GF-D8 (cell line): Measurements from ENCODE around the gene BMPR2.
A peak's percentile ranks its signal among the peaks of the same experiment; 100 is the strongest.
"Not testable (repeated sequence)": the region's sequence is repeated elsewhere in the genome, so short reads cannot be mapped to it uniquely, and the experiment has no call there.

Source experiments
- DNase-seq: peaks from one replicate; lab custom pipeline; 2025; lab: John Stamatoyannopoulos, UW

BMPR2 gene

DNA sequence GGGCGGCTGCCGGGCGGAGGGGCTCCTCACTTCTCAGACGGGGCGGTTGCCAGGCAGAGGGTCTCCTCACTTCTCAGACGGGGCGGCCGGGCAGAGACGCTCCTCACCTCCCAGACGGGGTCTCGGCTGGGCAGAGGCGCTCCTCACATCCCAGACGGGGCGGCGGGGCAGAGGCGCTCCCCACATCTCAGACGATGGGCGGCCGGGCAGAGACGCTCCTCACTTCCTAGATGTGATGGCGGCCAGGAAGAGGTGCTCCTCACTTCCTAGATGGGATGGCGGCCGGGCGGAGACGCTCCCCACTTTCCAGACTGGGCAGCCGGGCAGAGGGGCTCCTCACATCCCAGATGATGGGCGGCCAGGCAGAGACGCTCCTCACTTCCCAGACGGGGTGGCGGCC lies 159.2 kb downstream of the BMPR2 start:
- DNase-seq, result not testable (repeated sequence)

DNA sequence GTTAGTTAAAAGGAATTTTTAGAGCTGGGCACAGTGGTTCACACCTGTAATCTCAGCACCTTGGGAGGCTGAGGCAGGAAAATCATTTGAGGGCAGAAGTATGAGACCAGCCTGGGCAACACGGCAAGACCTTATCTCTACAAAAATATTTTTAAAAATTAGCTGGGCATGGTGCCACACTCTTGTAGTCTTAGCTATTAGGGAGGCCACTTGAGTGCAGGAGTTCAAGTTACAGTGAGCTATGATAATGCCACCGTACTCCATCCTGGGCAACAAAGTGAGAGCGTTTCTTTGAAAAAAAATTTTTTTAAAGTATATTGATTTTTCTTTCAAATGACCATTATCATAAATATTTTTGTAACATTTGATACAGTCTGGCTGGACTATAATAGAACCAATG lies 165.0 kb downstream of the BMPR2 start:
- DNase-seq, result no peak

DNA sequence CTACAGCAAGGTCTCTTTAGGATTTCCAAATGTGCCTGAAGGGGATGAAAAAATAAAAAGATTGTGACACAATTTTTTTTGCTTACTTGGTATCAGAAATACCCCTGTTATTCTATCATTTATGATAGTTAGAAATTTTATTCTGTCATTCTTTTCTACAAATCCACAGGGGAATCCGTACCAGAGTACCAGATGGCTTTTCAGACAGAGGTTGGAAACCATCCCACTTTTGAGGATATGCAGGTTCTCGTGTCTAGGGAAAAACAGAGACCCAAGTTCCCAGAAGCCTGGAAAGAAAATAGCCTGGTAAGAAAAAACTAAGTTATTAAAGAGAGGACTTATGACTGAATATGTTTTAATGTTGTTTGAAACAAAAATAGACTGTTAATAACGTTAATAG lies 166.0 kb downstream of the BMPR2 start:
- no peak for DNase-seq

DNA sequence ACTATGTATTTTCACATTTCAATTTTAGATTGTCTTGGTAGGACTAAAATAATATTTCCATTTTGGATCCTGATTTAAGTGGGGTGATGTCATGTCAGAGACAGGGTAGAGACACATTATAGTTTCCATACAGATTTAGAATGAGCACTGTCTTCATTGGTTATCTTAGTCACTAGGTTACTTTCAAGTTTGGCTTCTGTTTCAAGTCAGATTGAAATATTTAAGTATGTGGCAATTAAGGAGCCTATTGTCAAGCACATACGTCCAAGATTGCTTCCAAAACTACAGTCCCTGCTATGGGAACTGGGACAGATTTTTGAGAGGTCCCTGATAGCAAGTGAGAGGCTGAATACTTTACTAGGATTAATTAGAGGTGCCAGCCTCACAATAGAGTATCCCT lies 169.4 kb downstream of the BMPR2 start:
- DNase-seq, result no peak

DNA sequence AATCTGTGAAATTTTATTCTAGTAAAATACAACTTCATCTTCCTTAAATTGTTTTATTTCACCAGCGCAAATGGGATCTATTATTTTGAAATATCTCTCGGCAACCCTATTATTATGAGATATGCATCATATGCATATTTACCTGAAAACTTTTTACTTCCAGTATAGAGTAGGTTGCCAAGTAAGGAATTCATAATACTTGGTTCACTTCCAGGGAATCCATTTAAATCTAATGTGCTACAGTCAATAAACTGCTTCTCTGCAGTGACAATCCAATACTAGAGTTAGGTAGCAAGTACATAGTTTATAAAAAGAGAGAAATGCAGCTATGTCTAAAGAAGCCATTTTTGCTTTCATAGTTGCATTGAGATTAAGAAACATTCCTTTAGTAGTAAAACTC lies 169.8 kb downstream of the BMPR2 start:
- no peak for DNase-seq

DNA sequence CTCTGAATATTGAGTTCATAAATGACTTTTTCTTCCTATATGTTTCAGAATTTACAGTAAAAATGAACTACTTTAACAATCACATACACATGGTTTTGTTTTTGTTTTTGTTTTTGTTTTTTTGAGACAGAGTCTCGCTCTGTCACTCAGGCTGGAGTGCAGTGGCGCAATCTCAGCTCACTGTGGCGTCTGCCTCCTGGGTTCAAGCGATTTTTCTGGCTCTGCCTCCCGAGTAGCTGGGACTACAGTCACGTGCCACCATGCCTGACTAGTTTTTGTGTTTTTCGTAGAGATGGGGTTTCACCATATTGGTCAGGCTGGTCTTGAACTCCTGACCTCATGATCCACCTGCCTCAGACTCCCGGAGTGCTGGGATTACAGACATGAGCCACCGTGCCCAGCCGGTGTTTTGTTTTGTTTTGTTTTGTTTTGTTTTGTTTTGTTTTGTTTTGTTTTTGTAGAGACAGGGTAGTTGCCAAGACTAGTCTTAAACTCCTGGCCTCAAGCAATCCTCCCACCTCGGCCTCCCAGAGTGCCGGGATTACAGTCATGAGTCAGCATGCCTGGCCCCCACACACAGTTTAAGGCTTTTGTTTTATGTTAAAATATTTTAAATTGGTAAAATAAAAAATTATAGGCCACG lies 170.5 kb downstream of the BMPR2 start:
- DNase-seq, result not testable (repeated sequence)

DNA sequence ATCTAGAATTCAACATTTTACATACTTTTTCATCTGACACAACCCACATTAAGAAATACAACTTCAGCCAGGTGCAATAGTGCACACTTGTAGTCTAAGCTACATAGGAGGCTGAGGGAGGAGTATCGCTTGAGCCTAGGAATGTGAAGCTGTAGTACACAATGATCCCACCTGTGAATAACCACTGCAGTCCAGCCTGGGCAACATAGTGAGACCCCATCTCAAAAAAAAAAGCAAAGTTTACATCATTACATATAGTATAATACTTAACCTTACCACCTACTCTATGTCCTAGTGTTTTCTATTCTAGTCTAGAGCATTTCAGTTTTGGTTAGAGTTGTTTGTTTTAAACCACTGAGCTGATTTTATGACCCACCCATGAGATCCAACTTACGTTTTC lies 172.1 kb downstream of the BMPR2 start:
- no peak for DNase-seq

DNA sequence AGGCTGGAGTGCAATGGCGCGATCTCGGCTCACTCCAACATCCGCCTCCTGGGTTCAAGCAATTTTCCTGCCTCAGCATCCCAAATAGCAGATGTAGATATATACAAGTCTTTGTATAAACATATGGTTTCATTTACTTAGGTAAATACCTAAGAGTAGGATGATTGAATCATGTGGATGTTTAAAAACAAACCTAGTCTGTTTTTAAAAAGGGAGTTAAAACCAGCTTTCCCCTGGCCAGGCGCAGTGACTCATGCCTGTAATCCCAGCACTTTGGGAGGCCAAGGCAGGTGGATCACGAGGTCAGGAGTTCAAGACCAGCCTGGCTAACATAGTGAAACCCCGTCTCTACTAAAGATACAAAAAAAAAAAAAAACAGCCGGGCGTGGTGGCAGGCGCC lies 174.9 kb downstream of the BMPR2 start:
- DNase-seq, result not testable (repeated sequence)

DNA sequence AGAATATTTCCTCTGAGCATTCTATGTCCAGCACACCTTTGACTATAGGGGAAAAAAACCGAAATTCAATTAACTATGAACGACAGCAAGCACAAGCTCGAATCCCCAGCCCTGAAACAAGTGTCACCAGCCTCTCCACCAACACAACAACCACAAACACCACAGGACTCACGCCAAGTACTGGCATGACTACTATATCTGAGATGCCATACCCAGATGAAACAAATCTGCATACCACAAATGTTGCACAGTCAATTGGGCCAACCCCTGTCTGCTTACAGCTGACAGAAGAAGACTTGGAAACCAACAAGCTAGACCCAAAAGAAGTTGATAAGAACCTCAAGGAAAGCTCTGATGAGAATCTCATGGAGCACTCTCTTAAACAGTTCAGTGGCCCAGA lies 179.2 kb downstream of the BMPR2 start:
- DNase-seq, result no peak

DNA sequence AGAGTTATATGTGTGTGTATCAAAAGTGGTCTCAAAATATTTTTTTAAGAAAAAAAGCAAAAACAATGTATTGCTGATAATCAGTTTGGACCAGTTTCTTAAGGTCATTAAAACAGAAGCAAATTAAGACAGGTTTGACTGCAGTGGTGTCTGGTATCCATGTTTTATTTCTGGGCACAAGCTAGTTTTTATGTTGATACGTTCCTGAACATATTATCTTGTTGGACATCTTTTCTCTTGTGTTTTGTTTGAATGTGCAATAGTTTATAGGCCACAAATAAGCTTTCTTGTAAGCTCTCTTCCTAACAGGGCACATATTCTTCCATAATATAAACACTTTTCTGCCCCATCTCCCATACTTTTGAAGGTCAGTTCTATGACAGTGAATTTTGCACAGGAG lies 184.1 kb downstream of the BMPR2 start:
- no peak for DNase-seq

DNA sequence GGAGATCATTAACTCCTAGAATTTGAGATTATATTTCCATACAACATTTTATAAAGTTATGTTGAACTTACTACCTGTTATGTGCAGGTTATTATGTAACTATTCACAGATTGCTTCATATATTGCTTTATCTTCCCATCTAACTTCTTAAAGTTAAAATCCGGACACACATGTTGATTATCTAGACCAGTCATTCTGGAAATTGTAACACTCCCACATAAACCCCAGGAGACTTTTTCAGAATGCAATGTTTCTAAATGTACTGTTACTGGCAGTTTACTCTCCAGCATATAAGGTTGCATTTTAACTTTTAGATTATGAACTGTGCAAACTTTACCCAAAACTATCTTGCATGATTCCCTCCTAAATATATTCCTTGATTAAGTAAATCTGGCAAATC lies 188.1 kb downstream of the BMPR2 start:
- peak; percentile 26 for DNase-seq

DNA sequence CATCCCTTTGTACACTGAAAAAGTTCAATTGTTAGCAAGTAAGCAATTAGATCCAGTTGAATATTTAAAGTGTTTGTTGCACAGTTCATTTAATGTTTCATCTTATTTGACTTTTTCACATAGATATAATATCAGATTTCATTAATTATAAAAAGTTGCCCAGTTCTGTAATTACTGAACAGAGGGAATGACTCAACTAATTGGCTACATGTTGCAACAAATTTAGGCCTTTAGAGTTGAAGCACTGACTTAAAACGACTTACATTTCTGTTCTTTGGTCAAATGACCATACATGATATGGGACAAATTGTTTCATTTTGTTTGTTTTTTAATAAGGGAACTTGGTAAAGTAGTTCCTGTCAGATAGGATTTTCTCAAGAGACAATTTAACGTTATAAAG lies 190.2 kb downstream of the BMPR2 start:
- no peak for DNase-seq

DNA sequence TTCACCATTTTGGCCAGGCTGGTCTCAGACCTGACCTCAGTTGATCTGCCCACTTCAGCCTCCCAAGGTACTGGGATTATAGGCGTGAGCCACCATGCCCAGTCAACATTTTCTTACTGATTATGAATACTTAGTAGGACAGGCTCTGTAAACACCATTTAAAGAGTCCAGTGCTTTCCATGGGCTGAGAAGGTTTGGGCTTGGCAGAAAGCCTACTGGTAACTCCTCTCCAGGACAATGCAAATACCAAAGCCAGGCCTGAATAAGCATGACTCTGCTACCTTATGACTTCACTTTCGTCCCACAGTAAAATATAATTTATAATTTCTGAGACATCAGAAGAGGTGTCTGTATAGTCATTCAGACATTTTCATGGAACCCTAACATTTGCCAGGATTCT lies 198.4 kb downstream of the BMPR2 start:
- DNase-seq, result no peak

DNA sequence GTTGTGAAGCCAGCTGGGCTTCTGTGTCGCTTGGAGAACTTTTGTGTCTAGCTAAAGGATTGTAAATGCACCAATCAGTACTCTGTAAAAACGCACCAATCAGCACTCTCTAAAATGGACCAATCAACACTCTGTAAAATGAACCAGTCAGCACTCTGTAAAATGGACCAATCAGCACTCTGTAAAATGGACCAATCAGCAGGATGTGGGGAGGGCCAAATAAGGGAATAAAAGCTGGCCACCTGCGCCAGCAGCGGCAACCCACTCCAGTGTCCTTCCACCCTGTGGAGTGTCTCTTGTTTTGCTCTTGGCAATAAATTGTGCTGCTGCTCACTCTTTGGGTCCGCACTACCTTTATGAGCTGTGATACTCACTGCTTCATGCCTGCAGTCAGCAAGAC lies 199.1 kb downstream of the BMPR2 start:
- not testable (repeated sequence) for DNase-seq

DNA sequence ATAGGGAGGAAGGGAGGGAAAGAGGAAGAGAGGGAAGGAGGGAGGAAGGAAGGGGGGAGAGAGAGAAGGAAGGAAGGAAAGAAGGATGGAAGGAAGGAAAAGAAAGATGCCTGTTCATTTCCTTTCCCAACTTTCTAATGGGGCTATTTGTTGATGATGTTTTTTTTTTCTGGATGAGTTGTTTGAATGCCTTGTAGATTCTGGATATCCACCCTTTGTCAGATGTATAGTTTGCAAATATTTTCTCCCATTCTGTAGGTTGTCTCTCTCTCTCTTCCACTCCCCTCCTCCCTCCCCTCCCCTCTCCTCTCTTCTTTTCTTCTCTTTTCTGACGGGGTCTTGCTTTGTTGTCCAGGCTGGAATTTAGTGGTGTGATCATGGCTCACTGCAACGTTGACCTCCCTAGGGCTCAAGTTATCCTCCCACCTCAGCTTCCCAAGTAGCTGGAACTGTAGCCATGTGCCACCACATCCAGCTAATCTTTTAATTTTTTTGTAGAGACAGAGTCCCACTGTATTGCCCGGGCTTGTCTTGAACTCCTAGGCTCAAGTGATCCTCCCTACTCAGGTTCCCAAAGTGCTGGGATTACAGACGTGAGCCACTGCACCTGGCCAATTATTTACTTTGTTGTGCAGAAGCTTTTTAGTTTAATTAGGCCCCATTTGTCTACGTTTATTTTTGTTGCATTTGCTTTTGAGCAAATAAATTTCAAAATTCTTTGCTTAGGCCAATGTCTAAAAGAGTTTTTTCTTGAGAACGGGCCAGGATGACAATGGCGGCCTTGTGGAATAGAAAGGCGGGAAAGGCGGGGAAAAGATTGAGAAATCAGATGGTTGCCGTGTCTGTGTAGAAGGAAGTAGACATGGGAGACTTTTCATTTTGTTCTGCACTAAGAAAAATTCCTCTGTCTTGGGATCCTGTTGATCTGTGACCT lies 201.4 kb downstream of the BMPR2 start:
- DNase-seq, result no peak

DNA sequence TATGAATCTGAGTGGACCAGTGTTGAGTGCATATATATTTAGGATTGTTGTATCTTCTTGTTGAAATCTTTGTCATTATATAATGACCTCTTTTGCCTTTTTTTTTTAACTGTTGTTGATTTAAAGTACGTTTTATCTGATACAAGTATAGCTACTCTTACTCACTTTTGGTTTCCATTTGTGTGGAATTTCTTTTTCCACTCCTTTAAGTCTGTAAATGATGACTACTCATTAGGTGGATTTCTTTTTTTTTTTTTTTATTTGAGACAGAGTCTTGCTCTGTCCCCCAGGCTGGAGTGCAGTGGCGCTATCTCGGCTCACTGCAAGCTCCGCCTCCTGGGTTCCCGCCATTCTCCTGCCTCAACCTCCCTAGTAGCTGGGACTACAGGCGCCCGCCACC lies 206.7 kb downstream of the BMPR2 start:
- DNase-seq, result not testable (repeated sequence)

DNA sequence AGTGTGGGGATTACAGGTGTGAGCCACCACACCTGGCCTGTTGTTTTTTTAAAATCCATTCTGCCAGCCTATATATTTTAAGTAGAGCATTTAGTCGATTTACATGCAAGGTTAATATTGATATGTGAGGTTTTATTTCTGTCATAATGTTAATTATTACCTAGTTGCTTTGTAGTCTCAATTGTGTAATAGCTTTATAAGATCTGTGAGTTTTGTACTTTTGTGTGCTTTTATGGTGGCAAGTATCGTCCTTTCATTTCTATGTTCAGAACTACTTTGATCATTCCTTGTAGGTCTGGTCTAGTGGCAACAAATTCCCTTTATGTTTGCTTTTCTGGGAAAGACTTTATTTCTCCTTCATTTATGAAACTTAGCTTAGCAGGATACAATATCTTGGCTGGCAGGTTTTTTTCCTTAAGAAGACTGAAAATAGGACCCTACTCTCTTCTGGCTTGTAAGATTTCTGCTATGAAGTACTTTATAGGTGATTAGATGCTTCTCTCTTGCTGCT lies 207.6 kb downstream of the BMPR2 start:
- no peak for DNase-seq

DNA sequence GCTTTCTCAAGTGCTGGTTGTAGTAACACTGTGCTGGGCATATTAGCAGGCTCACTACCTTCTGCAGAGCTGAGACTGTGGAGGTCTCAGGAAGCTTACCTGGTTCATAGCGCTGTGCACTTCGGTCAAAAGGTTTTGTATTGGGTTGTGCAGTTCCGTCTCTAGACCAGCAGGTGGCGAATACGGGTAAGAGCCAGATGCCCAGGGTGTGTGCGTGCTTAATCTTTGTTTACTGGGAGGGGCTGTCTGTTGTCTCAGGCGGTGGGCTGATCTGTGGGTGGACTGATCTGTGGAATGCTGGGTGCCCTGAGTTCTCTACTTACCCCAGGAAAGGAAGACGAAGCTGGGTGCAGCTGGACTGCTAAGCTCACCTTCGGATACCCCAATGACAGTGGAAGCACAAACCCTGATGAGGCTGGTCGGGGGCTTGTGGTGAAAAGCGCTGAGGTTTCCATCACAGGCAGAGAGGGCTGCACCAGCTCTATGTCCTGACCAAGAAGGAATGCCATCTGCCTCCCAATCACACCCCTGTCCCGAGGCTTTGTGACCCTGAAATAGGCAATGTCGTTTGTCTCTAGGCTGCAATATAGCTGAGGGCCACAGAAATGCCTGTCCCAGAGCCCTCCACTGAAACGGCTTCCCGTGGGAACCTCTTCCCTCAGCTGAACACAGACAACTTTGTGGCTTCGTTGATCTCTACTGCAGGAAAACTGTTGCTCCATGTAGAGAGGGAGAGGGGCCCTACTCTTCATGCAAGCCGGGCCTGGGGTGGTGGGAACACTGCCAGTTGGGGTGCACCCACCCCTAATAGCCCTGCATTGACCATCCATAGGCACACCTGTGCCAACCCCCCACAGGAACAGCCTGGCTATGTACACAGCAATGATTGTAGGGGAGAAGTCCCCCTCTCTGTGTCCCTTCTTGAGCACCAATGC lies 212.8 kb downstream of the BMPR2 start:
- peak; percentile 13 for DNase-seq

DNA sequence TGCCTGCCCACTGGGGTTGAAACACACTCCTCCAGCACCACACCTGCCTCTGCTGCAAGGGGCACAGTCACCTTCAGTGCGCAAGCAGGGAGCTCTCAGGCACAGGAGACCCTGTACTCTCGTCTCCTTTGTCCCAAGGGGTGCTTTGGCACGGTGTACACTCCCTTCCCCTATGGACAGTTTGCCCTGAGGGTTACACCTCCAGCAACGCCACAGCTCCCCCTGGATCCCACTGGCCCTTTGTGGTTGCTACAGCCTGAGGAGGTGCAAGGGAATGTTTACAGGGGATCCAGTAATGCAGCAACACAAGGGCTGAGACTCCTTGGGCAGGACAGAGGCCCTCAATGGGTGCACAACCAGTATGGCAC lies 213.4 kb downstream of the BMPR2 start:
- DNase-seq, result no peak

DNA sequence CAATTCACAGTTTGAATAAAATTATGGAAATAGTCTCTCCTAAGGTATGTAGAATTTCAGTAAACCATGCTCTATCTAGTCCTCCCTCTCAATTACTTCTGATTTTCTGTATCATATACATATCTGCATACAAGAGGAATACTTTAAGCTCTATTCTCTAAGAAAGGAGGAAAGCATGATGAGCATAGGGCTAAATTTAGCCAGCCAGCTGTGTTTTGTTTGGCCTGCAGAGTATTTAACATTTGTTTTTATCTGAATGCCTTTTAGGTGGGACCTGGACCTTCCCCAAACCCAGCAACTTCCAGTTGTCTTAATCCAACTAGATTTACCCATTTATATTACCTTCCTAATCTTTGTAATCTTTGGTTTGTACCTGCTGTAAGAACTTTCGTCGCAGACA lies 216.4 kb downstream of the BMPR2 start:
- no peak for DNase-seq

DNA sequence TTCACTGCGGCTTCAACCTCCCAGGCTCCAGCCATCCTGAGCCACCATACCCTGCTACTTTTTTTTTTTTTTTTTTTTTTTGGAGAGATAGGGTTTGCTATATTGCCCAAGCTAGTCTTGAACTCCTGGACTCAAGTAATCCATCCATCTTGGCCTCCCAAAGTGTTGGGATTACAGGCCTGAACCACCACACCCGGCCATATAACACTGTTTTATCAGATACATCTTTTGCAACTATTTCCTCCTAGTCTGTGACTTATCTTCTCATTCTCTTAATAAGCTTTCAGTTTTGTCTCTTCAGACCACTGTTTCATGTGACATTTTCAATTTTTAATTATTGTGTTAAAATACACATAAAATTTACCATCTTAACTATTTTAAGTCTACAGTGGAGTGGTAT lies 223.0 kb downstream of the BMPR2 start:
- DNase-seq, result no peak

DNA sequence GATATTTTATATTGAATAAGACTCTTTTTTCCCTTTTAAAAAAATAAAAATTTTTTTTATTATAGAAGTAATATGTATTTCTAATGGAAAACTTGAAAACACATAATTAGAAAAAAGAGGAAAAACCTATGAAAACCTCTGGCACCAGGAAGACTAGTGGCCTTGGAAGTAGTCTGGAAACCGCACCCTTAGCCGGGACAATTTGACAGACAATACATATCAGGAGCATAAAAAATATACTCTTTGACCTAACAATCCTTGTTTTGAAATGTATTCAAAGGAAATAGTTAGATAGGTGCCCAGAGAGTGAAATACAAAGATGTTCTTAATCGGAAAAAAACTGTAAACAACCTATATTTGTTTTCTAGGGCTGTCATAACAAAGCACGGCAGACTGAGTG lies 223.8 kb downstream of the BMPR2 start:
- DNase-seq, result no peak
